GM10266 (cell line): Measurements from ENCODE around the gene HOXD8.

Experiments
- DNase-seq: peaks from one replicate; pipeline ENCODE4 v3.0.0; 2012; ENCODE audit errors: extremely low spot score
- TF ChIP-seq, protein P1 (sequence below): IDR thresholded peaks from 2 replicates; pipeline ENCODE4 v1.5.1; 2012; ENCODE audit warnings: mild to moderate bottlenecking, low read depth; ENCODE audit not compliant: control insufficient read depth, insufficient read depth; ENCODE audit errors: missing control alignments

HOXD8 gene

DNA sequence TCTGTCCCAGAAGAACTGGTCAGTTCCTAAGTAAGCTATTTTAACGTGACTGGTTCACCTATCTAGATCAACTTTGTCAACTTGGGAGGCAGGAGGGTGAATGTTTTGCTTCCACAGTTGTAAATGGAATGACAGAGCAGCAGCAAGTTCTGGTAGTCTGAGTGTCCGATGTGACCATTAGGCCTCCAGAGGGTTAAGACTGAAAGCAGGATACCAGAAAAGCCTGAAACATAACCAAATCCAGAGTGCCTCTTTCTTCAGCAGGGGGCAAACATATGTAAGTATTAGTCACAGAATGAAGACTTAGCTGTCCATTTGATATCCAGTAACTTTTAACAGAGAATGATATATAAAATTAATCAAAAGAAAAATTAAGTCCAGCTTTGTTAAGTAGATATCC is 36.8 kb downstream of the HOXD8 start:
- TF ChIP-seq, protein P1, sequence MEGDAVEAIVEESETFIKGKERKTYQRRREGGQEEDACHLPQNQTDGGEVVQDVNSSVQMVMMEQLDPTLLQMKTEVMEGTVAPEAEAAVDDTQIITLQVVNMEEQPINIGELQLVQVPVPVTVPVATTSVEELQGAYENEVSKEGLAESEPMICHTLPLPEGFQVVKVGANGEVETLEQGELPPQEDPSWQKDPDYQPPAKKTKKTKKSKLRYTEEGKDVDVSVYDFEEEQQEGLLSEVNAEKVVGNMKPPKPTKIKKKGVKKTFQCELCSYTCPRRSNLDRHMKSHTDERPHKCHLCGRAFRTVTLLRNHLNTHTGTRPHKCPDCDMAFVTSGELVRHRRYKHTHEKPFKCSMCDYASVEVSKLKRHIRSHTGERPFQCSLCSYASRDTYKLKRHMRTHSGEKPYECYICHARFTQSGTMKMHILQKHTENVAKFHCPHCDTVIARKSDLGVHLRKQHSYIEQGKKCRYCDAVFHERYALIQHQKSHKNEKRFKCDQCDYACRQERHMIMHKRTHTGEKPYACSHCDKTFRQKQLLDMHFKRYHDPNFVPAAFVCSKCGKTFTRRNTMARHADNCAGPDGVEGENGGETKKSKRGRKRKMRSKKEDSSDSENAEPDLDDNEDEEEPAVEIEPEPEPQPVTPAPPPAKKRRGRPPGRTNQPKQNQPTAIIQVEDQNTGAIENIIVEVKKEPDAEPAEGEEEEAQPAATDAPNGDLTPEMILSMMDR: no peak
- DNase-seq: no peak

DNA sequence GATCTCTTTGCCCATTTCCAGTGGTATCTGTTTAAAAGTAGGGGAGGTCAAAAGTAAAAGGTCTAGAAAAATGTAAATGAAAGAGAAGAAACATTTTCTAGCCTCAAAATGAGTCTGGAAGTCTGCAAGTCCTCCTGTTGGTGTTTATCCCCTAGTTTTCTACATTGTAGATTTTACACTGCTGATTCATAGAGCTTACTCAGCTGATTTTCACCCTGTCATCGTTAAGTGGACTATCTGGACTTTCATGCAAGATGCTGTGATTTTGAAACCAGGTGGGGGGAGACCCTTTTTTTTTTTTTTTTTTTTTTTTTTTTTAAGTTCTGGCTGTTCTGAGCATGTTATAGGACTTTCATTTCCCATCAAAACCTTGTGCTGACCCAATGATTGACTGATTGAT is 37.9 kb downstream of the HOXD8 start:
- no peak for DNase-seq
- TF ChIP-seq, protein P1: no peak

DNA sequence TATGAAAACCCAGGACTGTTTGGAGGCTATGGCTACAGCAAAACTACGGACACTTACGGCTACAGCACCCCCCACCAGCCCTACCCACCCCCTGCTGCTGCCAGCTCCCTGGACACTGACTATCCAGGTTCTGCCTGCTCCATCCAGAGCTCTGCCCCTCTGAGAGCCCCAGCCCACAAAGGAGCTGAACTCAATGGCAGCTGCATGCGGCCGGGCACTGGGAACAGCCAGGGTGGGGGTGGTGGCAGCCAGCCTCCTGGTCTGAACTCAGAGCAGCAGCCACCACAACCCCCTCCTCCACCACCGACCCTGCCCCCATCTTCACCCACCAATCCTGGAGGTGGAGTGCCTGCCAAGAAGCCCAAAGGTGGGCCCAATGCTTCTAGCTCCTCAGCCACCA is 39.7 kb downstream of the HOXD8 start:
- TF ChIP-seq, protein P1: no peak
- DNase-seq: no peak

DNA sequence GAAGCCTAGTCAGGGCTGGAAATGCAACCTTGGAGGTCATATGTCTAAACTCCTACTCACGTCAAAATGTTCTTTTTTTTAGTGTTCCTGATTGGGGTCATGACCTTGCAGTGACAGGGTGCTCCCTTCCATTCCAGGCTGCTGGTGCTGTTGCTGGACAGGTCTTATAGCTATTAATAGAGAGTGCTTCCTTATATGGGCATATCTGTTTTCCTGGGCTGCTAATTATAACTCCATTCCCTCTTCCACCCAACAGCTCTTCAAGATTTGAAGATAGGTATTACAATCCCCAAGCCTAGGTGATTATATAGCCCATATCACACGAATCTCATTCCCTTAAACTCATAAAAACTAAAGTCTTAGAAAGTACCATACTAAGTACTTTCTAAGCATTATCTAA is 40.2 kb downstream of the HOXD8 start:
- TF ChIP-seq, protein P1: no peak
- DNase-seq: no peak

- no peak for DNase-seq
- TF ChIP-seq, protein P1: no peak
Observed at GRCh38 chr2:176170602-176171305, 41.2 kb downstream of the HOXD8 start.

- TF ChIP-seq, protein P1: no peak
- no peak for DNase-seq
Observed at GRCh38 chr2:176171351-176172006, 42.0 kb downstream of the HOXD8 start.
